Midbrain (tissue), 1 donor: ENCODE measurements around the gene MXI1.
A peak's percentile ranks its signal among the peaks of the same experiment; 100 is the strongest.

ENCODE experiments used
- DNase-seq: peaks from one replicate; lab custom pipeline; 2025; lab: John Stamatoyannopoulos, UW

MXI1 gene

GRCh38 chr10:110207011-110207804 lies at the start of gene MXI1:
MXI1 (plus strand) TSS chr10:110207605; CDS start chr10:110207809, 204 bp downstream.
- DNase-seq: peak; percentile 77

GRCh38 chr10:110158051-110159005 lies 49.1 kb upstream of the MXI1 start:
- no peak for DNase-seq

GRCh38 chr10:110160081-110160480 lies 47.3 kb upstream of the MXI1 start:
- DNase-seq: no peak

- no peak for DNase-seq
These were observed 46.9 kb upstream of the MXI1 start for GRCh38 chr10:110160522-110160921.

- DNase-seq: no peak
These were observed 44.7 kb upstream of the MXI1 start for GRCh38 chr10:110162741-110163145.

GRCh38 chr10:110163192-110163773 lies 44.1 kb upstream of the MXI1 start:
- no peak for DNase-seq

- no peak for DNase-seq
These were observed 43.6 kb upstream of the MXI1 start for GRCh38 chr10:110163841-110164240.

GRCh38 chr10:110165239-110165638 lies 42.2 kb upstream of the MXI1 start:
- DNase-seq: no peak

GRCh38 chr10:110167149-110167548 lies 40.3 kb upstream of the MXI1 start:
- DNase-seq: no peak

GRCh38 chr10:110168601-110169481 lies 38.6 kb upstream of the MXI1 start:
- DNase-seq: no peak

GRCh38 chr10:110169586-110169985 lies 37.8 kb upstream of the MXI1 start:
- no peak for DNase-seq

GRCh38 chr10:110170142-110170971 lies 37.0 kb upstream of the MXI1 start:
- no peak for DNase-seq

- no peak for DNase-seq
These were observed 36.4 kb upstream of the MXI1 start for GRCh38 chr10:110171032-110171431.

GRCh38 chr10:110172155-110172554 lies 35.2 kb upstream of the MXI1 start:
- no peak for DNase-seq

- DNase-seq: no peak
These were observed 33.2 kb upstream of the MXI1 start for GRCh38 chr10:110174201-110174600.

GRCh38 chr10:110174816-110175215 lies 32.6 kb upstream of the MXI1 start:
- DNase-seq: no peak

GRCh38 chr10:110175406-110175805 lies 32.0 kb upstream of the MXI1 start:
- no peak for DNase-seq

GRCh38 chr10:110176141-110177030 lies 31.0 kb upstream of the MXI1 start:
- DNase-seq: no peak

GRCh38 chr10:110179220-110179619 lies 28.2 kb upstream of the MXI1 start:
- no peak for DNase-seq

GRCh38 chr10:110181451-110181850 lies 26.0 kb upstream of the MXI1 start:
- no peak for DNase-seq
